K562 (cell line): ENCODE results near the gene RNASET2. TPM values are rescaled to one million over a fixed set of nuclear protein-coding genes. Genes with fewer than 3 reads are reported as not detected.

Experiments
- CSDE1 ChIP-seq, 2 experiments: fragments of 450-650 bp; IDR thresholded peaks; 2 replicates each; pipeline ENCODE4 v1.6.1; 2016; ENCODE audit warnings: mild to moderate bottlenecking in 1 of 2
- ETV1 ChIP-seq: fragments of 450-650 bp; conservative IDR thresholded peaks from 2 replicates; pipeline ENCODE4 v1.6.1; 2016; ENCODE audit warnings: missing genetic modification characterization, control low read depth, low read depth, missing compliant biosample characterization
- GATA2 ChIP-seq: sonication (generic); formaldehyde crosslinking; IDR thresholded peaks from 2 replicates; pipeline ENCODE4 v1.4.0; 2020; ENCODE audit warnings: mild to moderate bottlenecking, missing genetic modification reagents
- IRF2 ChIP-seq: sonication (generic); formaldehyde crosslinking; IDR thresholded peaks from 2 replicates; pipeline ENCODE4 v1.8.1; 2022; ENCODE audit warnings: mild to moderate bottlenecking, missing genetic modification reagents
- MED1 ChIP-seq: sonication (generic); formaldehyde crosslinking; IDR thresholded peaks from 2 replicates; pipeline ENCODE4 v1.8.1; 2023; ENCODE audit warnings: missing genetic modification reagents, borderline replicate concordance
- MTA2 ChIP-seq: fragments of 450-650 bp; IDR thresholded peaks from 2 replicates; pipeline ENCODE4 v1.6.1; 2016; ENCODE audit warnings: low read depth
- NFIX ChIP-seq: fragments of 250-450 bp; sonication (Bioruptor Pico); IDR thresholded peaks from 2 replicates; pipeline ENCODE4 v1.4.0; 2020; ENCODE audit warnings: low read depth, mild to moderate bottlenecking, moderate library complexity
- NR2F6 ChIP-seq: fragments of 450-650 bp; formaldehyde crosslinking; IDR thresholded peaks from 2 replicates; pipeline ENCODE4 v1.4.0; 2020; ENCODE audit warnings: mild to moderate bottlenecking
- OTX1 ChIP-seq: fragments of 450-650 bp; formaldehyde crosslinking; IDR thresholded peaks from 2 replicates; pipeline ENCODE4 v1.4.0; 2022; ENCODE audit warnings: mild to moderate bottlenecking
- SMAD2 ChIP-seq: fragments of 150-350 bp; IDR thresholded peaks from 2 replicates; pipeline ENCODE4 v1.6.1; 2014; ENCODE audit warnings: low read depth, mild to moderate bottlenecking, low read length
- STAT5B ChIP-seq: fragments of 250-450 bp; sonication (Bioruptor Pico); IDR thresholded peaks from 2 replicates; pipeline ENCODE4 v1.8.0; 2021; ENCODE audit warnings: mild to moderate bottlenecking, inconsistent platforms
- THAP12 ChIP-seq: fragments of 250-450 bp; sonication (Bioruptor Pico); IDR thresholded peaks from 2 replicates; pipeline ENCODE4 v1.9.0; 2021; ENCODE audit warnings: mild to moderate bottlenecking, inconsistent platforms
- XRCC4 ChIP-seq: IDR thresholded peaks from one replicate; pipeline ENCODE4 v1.6.1; 2011; ENCODE audit not compliant: insufficient read depth, insufficient read length; ENCODE audit errors: extremely low read depth
- ZNF212 ChIP-seq: fragments of 450-650 bp; formaldehyde crosslinking; IDR thresholded peaks from 2 replicates; pipeline ENCODE4 v1.4.0; 2020; ENCODE audit warnings: mild to moderate bottlenecking
- ZNF318 ChIP-seq, 2 experiments: fragments of 450-650 bp; IDR thresholded peaks; 2 replicates each; pipeline ENCODE4 v1.6.1; 2016; ENCODE audit warnings: mild to moderate bottlenecking in 2 of 2, borderline replicate concordance in 1 of 2, low read depth in 1 of 2, moderate library complexity in 1 of 2
- polyA plus RNA-seq, 8 experiments: library from polyadenylated mRNA; depleted of rRNA in 4 of 8; stranded (reverse) in 5 of 8; unstranded in 3 of 8; fragments of >200 nt; fragmentation: Nextera tagmentation in 2 of 8; fragmentation: Illumina TruSeq in 1 of 8; extraction: Ambion mirVana in 2 of 8; extraction: Trizol in 1 of 8; gene quantifications; 2 replicates each; pipeline versions ENCODE4 v1.2.1 to v1.2.3, GENCODE V29; 2011 to 2014; ENCODE audit warnings: inconsistent platforms in 1 of 8, missing spikeins in 1 of 8
- total RNA-seq, 7 experiments: library from RNA; depleted of rRNA in 6 of 7; stranded (reverse); fragments of >200 nt in 6 of 7; fragmentation: Illumina TruSeq in 2 of 7; extraction: Trizol in 2 of 7; gene quantifications; 2 replicates each; pipeline versions ENCODE4 v1.2.1 to v1.2.3, GENCODE V29; 2011 to 2021; ENCODE audit warnings: low replicate concordance in 1 of 7
- TF ChIP-seq, protein P1 (sequence below), 2 experiments: IDR thresholded peaks; 2 replicates each; pipeline ENCODE4 v1.6.1; 2011; ENCODE audit warnings: borderline replicate concordance in 1 of 2, control low read depth in 1 of 2, low read depth in 1 of 2, low read length in 1 of 2, mild to moderate bottlenecking in 1 of 2, mixed read lengths in 1 of 2, moderate library complexity in 1 of 2; ENCODE audit not compliant: insufficient read depth in 1 of 2, insufficient read length in 1 of 2, poor library complexity in 1 of 2, severe bottlenecking in 1 of 2; ENCODE audit errors: extremely low read depth in 1 of 2

The RNASET2 gene
- total and polyA plus RNA-seq, 9 of the 15 experiments (the other 6 are each of a cell fraction or from before 2014, with no cell fraction given): 7.4 to 141 (median 91.3) TPM

DNA sequence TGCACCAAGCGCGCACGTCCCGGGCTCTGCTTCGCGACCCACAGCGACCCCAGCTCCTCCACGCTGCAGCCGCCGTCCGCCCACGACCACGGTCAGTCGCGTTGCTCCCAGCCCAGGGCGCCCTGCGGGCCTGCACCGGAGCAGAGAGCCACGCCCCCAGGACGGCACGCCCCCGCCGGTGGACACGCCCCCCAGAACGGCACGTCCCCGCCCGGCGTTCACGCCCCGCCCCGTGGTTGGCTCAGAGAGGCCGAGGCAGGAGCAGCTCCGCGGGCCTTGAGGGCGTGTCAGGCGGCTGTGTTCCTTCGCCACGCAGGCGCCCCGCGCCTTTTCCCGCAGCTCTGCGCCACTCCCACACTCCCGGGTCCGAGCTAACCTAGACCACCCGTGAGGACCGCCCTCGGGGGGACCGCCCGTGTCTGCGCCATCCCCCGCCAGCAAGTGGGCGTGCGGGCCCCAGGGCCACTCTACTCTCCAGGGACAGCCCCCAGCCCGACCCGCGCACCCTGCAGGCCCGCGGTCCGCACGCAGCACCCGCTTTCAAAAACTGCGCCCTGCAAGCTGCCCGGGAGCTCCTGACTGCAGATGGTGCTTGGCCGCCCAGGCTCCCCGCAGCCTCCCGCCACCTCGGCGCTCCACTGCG is at the start of gene RNASET2 (continued):
- TF ChIP-seq THAP12 (CRISPR knock-in tag) (peak; percentile 25; the same call in 1 of the 2 replicates), ZNF212 (CRISPR knock-in tag) (peak; percentile 69; the same call in 1 of the 2 replicates), OTX1 (no peak), GATA2 (CRISPR knock-in tag) (no peak), STAT5B (CRISPR knock-in tag) (no peak), NR2F6 (CRISPR knock-in tag) (peak; percentile 66; the same call in 1 of the 2 replicates), ZNF318 (IDR thresholded peaks at IDR 0.05; ENCODE audit: borderline replicate concordance in 1 of 2, low read depth in 1 of 2) (no peak), XRCC4 (no peak), CSDE1 (IDR thresholded peaks at IDR 0.05) (no peak), ETV1 (tag) (no peak), IRF2 (CRISPR knock-in tag) (no peak; the same call in 1 of the 2 replicates), NFIX (CRISPR knock-in tag) (no peak), MTA2 (no peak), MED1 (CRISPR knock-in tag) (no peak), SMAD2 (no peak)
- TF ChIP-seq, protein P1, sequence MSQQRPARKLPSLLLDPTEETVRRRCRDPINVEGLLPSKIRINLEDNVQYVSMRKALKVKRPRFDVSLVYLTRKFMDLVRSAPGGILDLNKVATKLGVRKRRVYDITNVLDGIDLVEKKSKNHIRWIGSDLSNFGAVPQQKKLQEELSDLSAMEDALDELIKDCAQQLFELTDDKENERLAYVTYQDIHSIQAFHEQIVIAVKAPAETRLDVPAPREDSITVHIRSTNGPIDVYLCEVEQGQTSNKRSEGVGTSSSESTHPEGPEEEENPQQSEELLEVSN (IDR thresholded peaks at IDR 0.05; ENCODE audit: borderline replicate concordance in 1 of 2, extremely low read depth in 1 of 2, insufficient read depth in 1 of 2, insufficient read length in 1 of 2, low read depth in 1 of 2, low read length in 1 of 2, poor library complexity in 1 of 2, severe bottlenecking in 1 of 2): peak; percentile 57 to 86
